HG03520 (cell line): ENCODE measurements around the gene IRF7.
A peak's percentile ranks its signal among the peaks of the same experiment; 100 is the strongest.
"Not testable (repeated sequence)": the region's sequence is repeated elsewhere in the genome, so short reads cannot be mapped to it uniquely, and the experiment has no call there.

Source experiments
- ATAC-seq: cut with Tn5 transposase; IDR thresholded peaks from one replicate; pipeline ENCODE4 v1.9.1; 2021; ENCODE audit warnings: mild to moderate bottlenecking, moderate library complexity; ENCODE audit not compliant: unreplicated experiment

Gene IRF7

GRCh38 chr11:615504-616319, at the start of gene IRF7:
IRF7 (minus strand) TSS chr11:615950; CDS start chr11:615364, 586 bp downstream.
- ATAC-seq = peak; percentile 68

- no peak for ATAC-seq
Observed at GRCh38 chr11:665062-665703, 49.4 kb upstream of the IRF7 start.

- ATAC-seq = no peak
Observed at GRCh38 chr11:662689-663274, 47.0 kb upstream of the IRF7 start.

- no peak for ATAC-seq
Observed at GRCh38 chr11:660681-661444, 45.1 kb upstream of the IRF7 start.

GRCh38 chr11:660281-660680, 44.5 kb upstream of the IRF7 start:
- ATAC-seq = no peak

- ATAC-seq = no peak
Observed at GRCh38 chr11:659532-660085, 43.9 kb upstream of the IRF7 start.

- ATAC-seq = no peak
Observed at GRCh38 chr11:657691-658126, 42.0 kb upstream of the IRF7 start.

GRCh38 chr11:656866-657265, 41.1 kb upstream of the IRF7 start:
- ATAC-seq = no peak

GRCh38 chr11:656426-656825, 40.7 kb upstream of the IRF7 start:
- no peak for ATAC-seq

- no peak for ATAC-seq
Observed at GRCh38 chr11:655036-655726, 39.4 kb upstream of the IRF7 start.

GRCh38 chr11:654444-654843, 38.7 kb upstream of the IRF7 start:
- ATAC-seq = not testable (repeated sequence)

- ATAC-seq = no peak
Observed at GRCh38 chr11:653837-654236, 38.1 kb upstream of the IRF7 start.

- not testable (repeated sequence) for ATAC-seq
Observed at GRCh38 chr11:653136-653535, 37.4 kb upstream of the IRF7 start.

GRCh38 chr11:650482-650881, 34.7 kb upstream of the IRF7 start:
- ATAC-seq = no peak

- ATAC-seq = not testable (repeated sequence)
Observed at GRCh38 chr11:647672-648158, 32.0 kb upstream of the IRF7 start.

GRCh38 chr11:646214-646613, 30.5 kb upstream of the IRF7 start:
- ATAC-seq = no peak

- no peak for ATAC-seq
Observed at GRCh38 chr11:645536-645935, 29.8 kb upstream of the IRF7 start.

- ATAC-seq = no peak
Observed at GRCh38 chr11:643849-644738, 28.3 kb upstream of the IRF7 start.

- ATAC-seq = no peak
Observed at GRCh38 chr11:643366-643765, 27.6 kb upstream of the IRF7 start.
